ENCODE measurements around the gene VEGFC.
A peak's percentile ranks its signal among the peaks of the same experiment; 100 is the strongest.

Gene VEGFC

DNA sequence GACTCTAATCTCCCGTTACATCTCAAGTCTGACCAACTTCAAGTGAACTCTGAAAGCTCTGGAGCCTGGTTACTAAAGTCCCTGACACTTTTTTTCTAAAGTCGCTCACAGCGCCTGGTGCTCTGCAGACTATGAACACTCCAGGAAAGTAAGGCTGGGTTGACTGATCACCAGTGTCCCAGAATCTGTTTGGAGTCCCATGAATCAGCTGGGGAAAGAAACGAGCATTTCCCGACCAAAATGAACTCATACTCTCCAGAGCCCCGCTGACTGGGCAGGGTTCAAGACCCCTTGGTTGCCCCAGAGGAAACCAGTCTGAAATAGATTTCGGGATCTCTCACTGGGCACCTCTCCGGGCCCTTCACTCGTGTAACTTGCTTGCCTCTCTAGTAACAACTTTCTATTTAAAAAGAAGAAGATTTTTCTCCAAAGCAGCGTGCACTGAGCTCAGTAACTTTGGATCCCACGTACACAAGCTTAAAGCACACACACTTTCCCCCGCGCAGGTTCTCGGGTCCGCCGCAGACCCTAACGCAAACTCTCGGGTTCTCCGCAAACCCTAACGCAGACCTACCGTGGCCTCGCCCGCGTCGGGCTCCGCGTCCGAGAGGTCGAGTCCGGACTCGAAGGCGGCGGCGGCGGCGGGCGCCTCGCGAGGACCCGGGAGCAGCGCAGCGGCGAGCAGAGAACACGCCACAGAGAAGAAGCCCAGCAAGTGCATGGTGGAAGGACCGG lies 964 bp downstream of the VEGFC start:
- peak overlapping the region; percentile 61 for H3K4me2 ChIP-seq
- H3K79me2 ChIP-seq (ENCODE audit: insufficient read depth, low read depth): no peaks in the 10 kb centered on the region
- H3K4me3 ChIP-seq (IDR thresholded peaks at IDR 0.05; ENCODE audit: insufficient read depth, low read depth, low read length): no peak overlapping the region
- H4K20me1 ChIP-seq (ENCODE audit: insufficient read depth): no peaks in the 10 kb centered on the region
- peak overlapping the region; percentile 53; the same call in 1 of the 2 replicates for H3K9ac ChIP-seq
- peaks cover 4% of the 10 kb centered on the region for H3K4me1 ChIP-seq (ENCODE audit: low read depth, poor library complexity, severe bottlenecking)
- peaks cover 3% of the 10 kb centered on the region; the same call in 1 of the 2 replicates for H3K27me3 ChIP-seq (ENCODE audit: insufficient read depth, low read depth)
- TF ChIP-seq CTCF (conservative IDR thresholded peaks at IDR 0.05; ENCODE audit: low read depth, low read length): no peak
- no peaks in the 10 kb centered on the region for H3K36me3 ChIP-seq (ENCODE audit: insufficient read depth)
- peak overlapping the region; percentile 99 for H2AFZ ChIP-seq (ENCODE audit: low read depth)
- no peak overlapping the region for H3K27ac ChIP-seq

GRCh38 chr4:176790398-176790797 lies 2.3 kb downstream of the VEGFC start:
- no peaks in the 10 kb centered on the region for H3K79me2 ChIP-seq (ENCODE audit: insufficient read depth, low read depth)
- H3K4me2 ChIP-seq: no peak overlapping the region
- no peak overlapping the region for H3K27ac ChIP-seq
- no peak for TF ChIP-seq CTCF (conservative IDR thresholded peaks at IDR 0.05; ENCODE audit: low read depth, low read length)
- H3K9ac ChIP-seq: no peak overlapping the region
- H2AFZ ChIP-seq (ENCODE audit: low read depth): no peak overlapping the region
- H4K20me1 ChIP-seq (ENCODE audit: insufficient read depth): no peaks in the 10 kb centered on the region
- H3K36me3 ChIP-seq (ENCODE audit: insufficient read depth): no peaks in the 10 kb centered on the region
- peaks cover 3% of the 10 kb centered on the region; the same call in 1 of the 2 replicates for H3K27me3 ChIP-seq (ENCODE audit: insufficient read depth, low read depth)
- H3K4me3 ChIP-seq (IDR thresholded peaks at IDR 0.05; ENCODE audit: insufficient read depth, low read depth, low read length): no peak overlapping the region
- peaks cover 4% of the 10 kb centered on the region for H3K4me1 ChIP-seq (ENCODE audit: low read depth, poor library complexity, severe bottlenecking)

DNA sequence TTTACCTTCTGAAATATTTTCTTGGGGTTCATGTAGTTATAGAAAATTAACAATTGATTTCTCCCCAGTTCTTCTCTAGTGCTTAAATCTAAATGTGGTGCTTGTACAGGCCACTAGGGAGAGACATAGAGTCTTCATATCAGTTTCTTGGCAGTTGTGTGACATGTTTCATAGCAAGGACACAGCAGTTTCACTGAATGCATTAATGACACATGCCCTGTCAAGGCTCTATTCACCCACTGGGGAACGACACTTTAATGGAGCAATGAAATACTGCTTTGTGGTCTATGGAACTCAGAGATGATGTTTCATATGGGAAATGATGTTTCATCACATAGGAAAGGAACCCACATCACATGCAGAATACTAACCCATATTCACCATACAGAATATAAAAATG lies 2.8 kb downstream of the VEGFC start:
- no peak overlapping the region for H3K4me3 ChIP-seq (IDR thresholded peaks at IDR 0.05; ENCODE audit: insufficient read depth, low read depth, low read length)
- TF ChIP-seq CTCF (conservative IDR thresholded peaks at IDR 0.05; ENCODE audit: low read depth, low read length): peak; percentile 77
- no peak overlapping the region for H3K9ac ChIP-seq
- no peaks in the 10 kb centered on the region for H3K79me2 ChIP-seq (ENCODE audit: insufficient read depth, low read depth)
- no peaks in the 10 kb centered on the region for H4K20me1 ChIP-seq (ENCODE audit: insufficient read depth)
- no peak overlapping the region for H3K4me2 ChIP-seq
- no peak overlapping the region for H3K27ac ChIP-seq
- H2AFZ ChIP-seq (ENCODE audit: low read depth): no peak overlapping the region
- H3K4me1 ChIP-seq (ENCODE audit: low read depth, poor library complexity, severe bottlenecking): peaks cover 4% of the 10 kb centered on the region
- H3K36me3 ChIP-seq (ENCODE audit: insufficient read depth): no peaks in the 10 kb centered on the region
- H3K27me3 ChIP-seq (ENCODE audit: insufficient read depth, low read depth): peaks cover 3% of the 10 kb centered on the region; the same call in 1 of the 2 replicates

DNA sequence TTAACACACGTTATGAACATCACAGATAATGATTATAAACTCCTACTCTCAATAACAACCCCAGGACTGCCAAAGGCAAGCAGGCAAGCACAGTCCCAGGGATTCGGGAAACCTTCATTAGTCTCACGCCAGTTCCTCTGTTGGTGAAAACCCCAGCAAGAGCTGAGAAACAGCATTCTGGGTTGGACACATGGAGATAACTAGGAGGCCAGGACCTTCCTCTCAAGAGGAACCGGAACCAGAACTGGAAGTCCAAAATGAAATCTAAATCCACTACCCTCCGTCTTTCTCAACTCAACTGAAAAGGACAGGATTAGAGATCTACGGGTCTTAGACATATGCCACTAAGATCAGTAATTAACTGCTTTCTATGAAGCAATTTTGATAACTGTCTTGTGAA lies 3.8 kb downstream of the VEGFC start:
- Histone ChIP-seq H4K20me1 (ENCODE audit: insufficient read depth) (no peaks in the 10 kb centered on the region), H3K4me3 (IDR thresholded peaks at IDR 0.05; ENCODE audit: insufficient read depth, low read depth, low read length) (no peak overlapping the region), H3K4me1 (ENCODE audit: low read depth, poor library complexity, severe bottlenecking) (peaks cover 4% of the 10 kb centered on the region), H3K79me2 (ENCODE audit: insufficient read depth, low read depth) (no peaks in the 10 kb centered on the region), H3K9ac (no peak overlapping the region), H3K27me3 (ENCODE audit: insufficient read depth, low read depth) (peaks cover 3% of the 10 kb centered on the region; the same call in 1 of the 2 replicates), H3K36me3 (ENCODE audit: insufficient read depth) (no peaks in the 10 kb centered on the region), H3K27ac (no peak overlapping the region), H3K4me2 (no peak overlapping the region), H2AFZ (ENCODE audit: low read depth) (no peak overlapping the region)
- TF ChIP-seq CTCF (conservative IDR thresholded peaks at IDR 0.05; ENCODE audit: low read depth, low read length): no peak
